BJ (cell line): ENCODE data around the gene CC2D2A. TPM values are rescaled to one million over a fixed set of nuclear protein-coding genes. Genes with fewer than 3 reads are reported as not detected.

Experiments used
- CTCF ChIA-PET: fragments of 350-600 bp; formaldehyde crosslinking; extraction: SDS; loops from one replicate; lab custom pipeline; 2021; ENCODE audit warnings: antibody characterized with exemption, inconsistent platforms; lab: Yijun Ruan, JAX
- POLR2A ChIA-PET: fragments of 300-600 bp; sonication (Branson Sonifier 250); formaldehyde crosslinking; extraction: SDS; loops from one replicate; lab custom pipeline; 2021; ENCODE audit warnings: antibody characterized with exemption; lab: Charles Lee
- DNase-seq: peaks from one replicate; pipeline ENCODE4 v3.0.0-alpha.2; 2011; ENCODE audit warnings: low read depth
- H3K27me3 ChIP-seq: 2 replicates; pipeline ENCODE4 v1.6.0; 2011; ENCODE audit warnings: low read length; ENCODE audit not compliant: control insufficient read depth, insufficient read depth
- H3K36me3 ChIP-seq: 2 replicates; pipeline ENCODE4 v1.5.1; 2011; ENCODE audit warnings: low read length; ENCODE audit not compliant: control insufficient read depth, insufficient read depth
- H3K4me3 ChIP-seq: 2 replicates; pipeline ENCODE4 v1.5.1; 2011; ENCODE audit warnings: low read depth, mild to moderate bottlenecking, control low read depth, low read length
- CTCF ChIP-seq: IDR thresholded peaks from 2 replicates; pipeline ENCODE4 v1.5.1; 2011; ENCODE audit warnings: low read depth, mild to moderate bottlenecking, control low read depth, inconsistent platforms, low read length, moderate library complexity; ENCODE audit not compliant: insufficient read depth
- polyA plus RNA-seq: library from polyadenylated mRNA; depleted of rRNA; stranded (reverse); fragments of >200 nt; gene quantifications from 2 replicates; pipeline ENCODE4 v1.2.3, GENCODE V29; 2011

CC2D2A gene
- polyA plus RNA-seq, 1 experiment, result 10.0 TPM

GRCh38 chr4:15488136-15488535, 18.5 kb downstream of the CC2D2A start:
- no peaks in the 10 kb centered on the region for H3K36me3 ChIP-seq
- CTCF ChIA-PET, result interaction anchor here (2.0 kb wide), 1 partner anchor 9 kb away, joined by 6 read pairs; no protein-coding TSS in a partner anchor
- TF ChIP-seq CTCF, result no peak
- no peak overlapping the region for H3K4me3 ChIP-seq
- POLR2A ChIA-PET, result no interaction called here
- H3K27me3 ChIP-seq, result no peaks in the 10 kb centered on the region
- no peak for DNase-seq

- POLR2A ChIA-PET, result no interaction called here
- peak; percentile 73 for DNase-seq
- CTCF ChIA-PET, result interaction anchor here (2.0 kb wide), 1 partner anchor 9 kb away, joined by 6 read pairs; no protein-coding TSS in a partner anchor
- no peak overlapping the region for H3K4me3 ChIP-seq
- TF ChIP-seq CTCF, result no peak
- no peaks in the 10 kb centered on the region for H3K27me3 ChIP-seq
- H3K36me3 ChIP-seq, result no peaks in the 10 kb centered on the region
Observed at GRCh38 chr4:15488658-15489470, 19.2 kb downstream of the CC2D2A start.

- ChIA-PET POLR2A (no interaction called here), CTCF (no interaction called here)
- no peaks in the 10 kb centered on the region for H3K36me3 ChIP-seq
- TF ChIP-seq CTCF, result no peak
- no peak overlapping the region for H3K4me3 ChIP-seq
- no peaks in the 10 kb centered on the region for H3K27me3 ChIP-seq
- no peak for DNase-seq
Observed at GRCh38 chr4:15489551-15489950, 19.9 kb downstream of the CC2D2A start.

- CTCF ChIA-PET, result interaction anchor here (1.0 kb wide), 1 partner anchor 14 kb away, joined by 3 read pairs; no protein-coding TSS in a partner anchor
- POLR2A ChIA-PET, result no interaction called here
- Histone ChIP-seq H3K27me3 (no peaks in the 10 kb centered on the region), H3K4me3 (no peak overlapping the region), H3K36me3 (no peaks in the 10 kb centered on the region)
- TF ChIP-seq CTCF, result no peak
- DNase-seq, result no peak
Observed at GRCh38 chr4:15493411-15493810, 23.7 kb downstream of the CC2D2A start.

- Histone ChIP-seq H3K4me3 (no peak overlapping the region), H3K36me3 (no peaks in the 10 kb centered on the region), H3K27me3 (no peaks in the 10 kb centered on the region)
- POLR2A ChIA-PET, result no interaction called here
- no peak for TF ChIP-seq CTCF
- DNase-seq, result no peak
- CTCF ChIA-PET, result interaction anchor here (0.9 kb wide), 1 partner anchor 16 kb away, joined by 3 read pairs; no protein-coding TSS in a partner anchor
Observed at GRCh38 chr4:15495621-15496020, 25.9 kb downstream of the CC2D2A start.
